Coronary artery (tissue), 2 donors: ENCODE results near the gene ADARB2.

Experiments used
- DNase-seq: peaks from one replicate; pipeline ENCODE4 v3.0.0-alpha.2; 2017; ENCODE audit warnings: low spot score
- H3K27ac ChIP-seq, 2 donors: fragments of 200-600 bp; sonication (generic); one replicate each; pipeline ENCODE4 v1.5.1; 2016 to 2019
- H3K4me3 ChIP-seq: fragments of 200-600 bp; sonication (generic); 2 replicates; pipeline ENCODE4 v1.5.1; 2016; ENCODE audit warnings: mild to moderate bottlenecking, moderate library complexity
- TF ChIP-seq, protein P1 (sequence below): fragments of 200-600 bp; sonication (generic); IDR thresholded peaks from one replicate; pipeline ENCODE4 v1.5.1; 2019; ENCODE audit warnings: antibody characterized with exemption

The ADARB2 gene

DNA sequence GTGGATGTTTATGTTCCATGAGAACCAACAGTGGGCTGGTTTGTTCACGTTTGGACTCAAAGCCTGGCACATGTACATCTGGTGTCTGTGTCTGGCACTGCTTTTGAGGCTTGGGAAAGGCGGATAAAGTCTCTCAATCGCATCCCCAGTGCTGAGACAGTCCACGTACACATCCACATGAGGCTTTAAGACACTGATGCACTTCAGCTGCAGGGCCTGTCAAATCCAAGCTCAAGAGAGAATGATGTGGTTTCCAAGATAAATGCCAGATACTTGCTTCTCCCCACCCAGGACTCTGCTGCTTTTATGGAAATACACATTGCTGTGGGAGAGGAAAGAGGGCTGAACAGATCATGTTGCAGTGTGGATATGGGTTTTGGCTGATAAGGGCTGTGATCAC, 178.4 kb downstream of the ADARB2 start:
- no peak overlapping the region for H3K27ac ChIP-seq
- DNase-seq = no peak
- H3K4me3 ChIP-seq = no peak overlapping the region
- TF ChIP-seq, protein P1, sequence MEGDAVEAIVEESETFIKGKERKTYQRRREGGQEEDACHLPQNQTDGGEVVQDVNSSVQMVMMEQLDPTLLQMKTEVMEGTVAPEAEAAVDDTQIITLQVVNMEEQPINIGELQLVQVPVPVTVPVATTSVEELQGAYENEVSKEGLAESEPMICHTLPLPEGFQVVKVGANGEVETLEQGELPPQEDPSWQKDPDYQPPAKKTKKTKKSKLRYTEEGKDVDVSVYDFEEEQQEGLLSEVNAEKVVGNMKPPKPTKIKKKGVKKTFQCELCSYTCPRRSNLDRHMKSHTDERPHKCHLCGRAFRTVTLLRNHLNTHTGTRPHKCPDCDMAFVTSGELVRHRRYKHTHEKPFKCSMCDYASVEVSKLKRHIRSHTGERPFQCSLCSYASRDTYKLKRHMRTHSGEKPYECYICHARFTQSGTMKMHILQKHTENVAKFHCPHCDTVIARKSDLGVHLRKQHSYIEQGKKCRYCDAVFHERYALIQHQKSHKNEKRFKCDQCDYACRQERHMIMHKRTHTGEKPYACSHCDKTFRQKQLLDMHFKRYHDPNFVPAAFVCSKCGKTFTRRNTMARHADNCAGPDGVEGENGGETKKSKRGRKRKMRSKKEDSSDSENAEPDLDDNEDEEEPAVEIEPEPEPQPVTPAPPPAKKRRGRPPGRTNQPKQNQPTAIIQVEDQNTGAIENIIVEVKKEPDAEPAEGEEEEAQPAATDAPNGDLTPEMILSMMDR = no peak

DNA sequence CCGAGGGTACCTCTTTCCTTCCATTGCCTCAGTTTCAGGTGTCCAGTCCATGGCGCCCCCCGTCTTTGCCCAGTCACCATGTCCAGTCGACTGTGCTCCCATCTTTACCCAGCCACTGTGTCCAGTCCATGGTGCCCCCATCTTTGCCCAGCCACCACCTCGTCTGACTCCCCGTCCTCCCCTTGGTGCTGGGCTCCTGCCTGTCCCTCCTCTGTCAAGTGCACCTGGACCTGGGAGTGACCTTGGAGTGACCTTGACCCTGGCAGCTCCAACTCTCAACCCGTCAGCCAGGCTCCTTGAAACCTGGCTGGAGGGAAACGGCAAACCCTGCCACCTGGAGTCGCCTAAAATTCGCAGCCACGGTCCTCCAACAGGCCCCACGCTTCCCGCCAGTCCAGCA, 180.2 kb downstream of the ADARB2 start:
- TF ChIP-seq, protein P1 = no peak
- no peak overlapping the region for H3K4me3 ChIP-seq
- no peak overlapping the region for H3K27ac ChIP-seq
- no peak for DNase-seq

DNA sequence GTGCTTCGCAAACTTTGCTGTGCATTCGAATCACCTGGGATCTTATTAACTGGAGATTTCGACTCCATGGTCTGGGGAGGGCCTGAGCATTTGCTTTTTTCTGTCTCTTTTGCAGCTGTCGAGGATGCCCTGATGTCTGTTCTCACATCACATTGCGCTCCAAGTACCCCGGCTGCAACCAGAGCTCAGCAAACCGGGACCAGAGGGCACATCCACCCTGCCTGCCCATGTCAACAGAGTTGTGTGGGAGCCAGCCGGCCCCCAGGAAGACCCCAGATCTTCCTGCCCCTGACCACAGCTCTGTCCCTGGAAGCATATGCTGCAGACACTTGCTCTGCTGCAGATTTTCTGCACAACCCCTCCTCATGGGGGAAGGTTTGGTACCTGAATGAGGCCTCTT, 180.8 kb downstream of the ADARB2 start:
- Histone ChIP-seq H3K27ac (no peak overlapping the region), H3K4me3 (no peak overlapping the region)
- DNase-seq = no peak
- TF ChIP-seq, protein P1 = no peak

DNA sequence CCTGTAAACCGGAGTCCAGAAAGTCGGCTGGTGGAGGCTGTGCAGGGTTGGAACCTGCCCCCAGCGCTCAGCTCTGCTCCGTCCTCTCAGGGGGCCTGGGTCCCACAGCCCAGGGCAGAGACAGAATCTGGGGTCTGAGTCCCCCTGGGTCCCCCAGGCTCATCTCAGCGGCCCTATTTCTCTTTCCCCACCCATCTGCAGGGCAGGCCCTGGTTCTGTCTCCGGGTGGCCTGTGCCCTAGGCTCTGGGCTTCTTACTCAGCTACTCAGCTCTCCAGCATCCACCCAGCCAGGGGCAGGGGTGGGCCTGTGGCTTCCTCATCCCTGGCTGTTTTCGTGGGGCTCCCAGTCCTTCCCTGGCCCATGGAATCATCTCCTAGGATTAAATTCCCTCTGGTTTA, 183.4 kb downstream of the ADARB2 start:
- H3K4me3 ChIP-seq = no peak overlapping the region
- TF ChIP-seq, protein P1 = no peak
- no peak for DNase-seq

DNA sequence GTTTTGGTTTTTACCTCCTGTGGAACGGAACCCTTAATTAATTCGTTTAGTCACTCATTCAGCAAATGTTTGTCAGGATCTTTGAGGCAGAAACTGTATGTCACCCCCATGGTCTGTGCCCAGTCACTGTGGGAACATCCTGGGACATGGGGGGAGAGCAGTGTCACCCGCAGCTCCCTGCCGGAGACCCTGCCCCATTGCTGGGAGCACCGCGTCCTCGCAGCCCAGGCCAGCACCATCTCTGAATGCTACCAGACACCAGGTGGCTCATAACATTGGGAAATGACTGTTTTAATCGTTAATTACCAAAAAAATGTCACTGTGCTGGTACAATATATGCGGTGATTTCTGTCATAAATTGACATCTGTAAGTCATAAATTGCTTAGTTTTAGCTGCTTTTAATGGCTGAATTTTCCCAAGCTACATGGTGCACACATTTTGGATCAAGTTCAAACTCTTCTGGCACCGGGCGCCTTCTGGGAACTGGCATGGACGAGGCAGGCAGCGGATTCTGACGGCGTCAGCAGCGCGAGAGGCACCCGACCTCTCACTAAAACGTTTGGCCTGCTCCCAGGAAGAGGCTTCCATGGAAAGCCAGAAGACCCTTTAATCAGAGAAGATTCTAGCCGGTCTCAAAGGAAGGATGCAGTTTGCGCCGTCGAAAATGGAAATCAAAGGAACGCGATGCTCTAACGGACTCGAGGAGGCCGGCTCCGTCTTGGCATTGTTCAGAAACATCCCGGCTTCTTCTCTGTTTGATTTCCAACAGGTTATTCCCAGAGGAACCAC, 184.2 kb downstream of the ADARB2 start:
- TF ChIP-seq, protein P1 = no peak
- H3K4me3 ChIP-seq = no peak overlapping the region
- no peak for DNase-seq
- no peak overlapping the region for H3K27ac ChIP-seq

More for the DNA sequence above, 183.4 kb downstream of the ADARB2 start:
- H3K27ac ChIP-seq = no peak overlapping the region

DNA sequence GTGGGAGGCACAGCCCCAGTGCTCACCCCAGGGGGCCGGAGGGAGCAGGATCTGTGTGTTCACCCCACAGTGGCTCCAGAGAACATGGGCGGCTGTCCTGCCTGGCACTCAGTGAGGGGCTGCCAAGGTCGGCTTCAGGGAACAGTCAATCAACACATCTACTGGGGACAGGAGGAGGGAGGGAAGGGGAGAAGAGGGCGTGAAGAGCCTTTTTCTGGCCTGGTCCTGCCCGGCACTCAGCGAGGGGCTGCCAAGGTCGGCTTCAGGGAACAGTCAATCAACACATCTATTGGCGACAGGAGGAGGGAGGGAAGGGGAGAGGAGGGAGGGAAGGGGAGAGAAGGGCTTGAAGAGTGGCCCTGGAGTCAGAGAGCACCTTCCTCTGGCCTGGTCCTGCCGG, 184.9 kb downstream of the ADARB2 start:
- no peak for DNase-seq
- Histone ChIP-seq H3K4me3 (no peak overlapping the region), H3K27ac (no peak overlapping the region)
- TF ChIP-seq, protein P1 = no peak

DNA sequence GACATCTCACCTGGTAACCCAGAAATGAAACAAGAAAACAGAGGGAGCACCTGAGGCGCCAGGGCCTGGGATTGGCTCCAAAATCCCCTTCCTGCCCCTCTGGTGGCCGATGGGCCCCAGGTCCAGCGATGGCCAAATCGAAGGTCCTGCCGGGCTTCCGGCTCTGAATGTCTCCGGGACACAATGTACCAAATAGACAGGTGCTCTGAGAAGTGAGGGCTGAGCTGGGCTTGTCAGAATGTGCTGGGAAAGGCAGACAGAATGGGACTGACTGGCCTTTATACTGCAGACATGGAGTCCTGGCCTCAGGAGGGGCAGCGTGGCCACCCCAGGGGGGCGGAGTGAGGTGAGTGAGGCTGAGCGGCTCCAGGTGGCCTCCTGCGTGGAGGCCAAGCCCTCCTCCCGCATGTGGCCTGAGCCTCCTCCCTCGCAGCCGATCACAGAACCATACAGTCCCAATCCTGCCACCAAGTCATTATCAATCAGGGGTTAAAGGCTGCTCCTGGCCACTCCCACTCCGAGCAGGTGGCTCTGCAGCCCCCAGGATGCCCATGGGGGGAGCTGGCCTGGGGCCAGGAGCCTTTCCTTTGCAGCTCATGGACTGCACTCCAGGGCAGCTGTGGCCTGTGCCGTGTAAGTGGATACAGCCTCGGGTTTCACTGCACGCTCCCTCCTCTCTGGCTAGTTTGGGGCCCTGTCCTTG, 185.5 kb downstream of the ADARB2 start:
- H3K27ac ChIP-seq = no peak overlapping the region
- no peak overlapping the region for H3K4me3 ChIP-seq
- no peak for DNase-seq
- TF ChIP-seq, protein P1 = no peak
